Measurements from ENCODE around the gene SCAMP2. TPM values are rescaled to one million over a fixed set of nuclear protein-coding genes. Genes with fewer than 3 reads are reported as not detected.
A peak's percentile ranks its signal among the peaks of the same experiment; 100 is the strongest.

Gene SCAMP2
- total and polyA plus RNA-seq, 2 of the 13 experiments (the other 11 are each of a cell fraction or from before 2014, with no cell fraction given) = 34.8 to 121 TPM

DNA sequence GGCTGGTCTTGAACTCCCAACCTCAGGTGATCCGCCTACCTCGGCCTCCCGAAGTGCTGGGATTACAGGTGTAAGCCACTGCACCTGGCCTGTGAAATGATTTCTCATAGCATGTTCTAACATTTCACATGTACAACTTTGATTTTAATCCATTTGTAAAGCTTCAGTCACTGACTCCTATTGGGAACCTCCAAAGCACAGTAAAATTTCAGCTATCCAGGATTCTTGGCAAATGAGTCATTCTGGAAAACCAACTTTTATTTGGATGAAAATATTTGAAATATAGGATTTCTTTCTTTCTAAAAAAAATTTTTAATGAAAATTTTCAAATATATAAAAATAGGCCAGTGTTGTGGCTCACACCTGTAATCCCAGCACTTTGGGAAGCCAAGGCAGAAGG lies 63.2 kb downstream of the SCAMP2 start (continued):
- TF ChIP-seq, protein P1, sequence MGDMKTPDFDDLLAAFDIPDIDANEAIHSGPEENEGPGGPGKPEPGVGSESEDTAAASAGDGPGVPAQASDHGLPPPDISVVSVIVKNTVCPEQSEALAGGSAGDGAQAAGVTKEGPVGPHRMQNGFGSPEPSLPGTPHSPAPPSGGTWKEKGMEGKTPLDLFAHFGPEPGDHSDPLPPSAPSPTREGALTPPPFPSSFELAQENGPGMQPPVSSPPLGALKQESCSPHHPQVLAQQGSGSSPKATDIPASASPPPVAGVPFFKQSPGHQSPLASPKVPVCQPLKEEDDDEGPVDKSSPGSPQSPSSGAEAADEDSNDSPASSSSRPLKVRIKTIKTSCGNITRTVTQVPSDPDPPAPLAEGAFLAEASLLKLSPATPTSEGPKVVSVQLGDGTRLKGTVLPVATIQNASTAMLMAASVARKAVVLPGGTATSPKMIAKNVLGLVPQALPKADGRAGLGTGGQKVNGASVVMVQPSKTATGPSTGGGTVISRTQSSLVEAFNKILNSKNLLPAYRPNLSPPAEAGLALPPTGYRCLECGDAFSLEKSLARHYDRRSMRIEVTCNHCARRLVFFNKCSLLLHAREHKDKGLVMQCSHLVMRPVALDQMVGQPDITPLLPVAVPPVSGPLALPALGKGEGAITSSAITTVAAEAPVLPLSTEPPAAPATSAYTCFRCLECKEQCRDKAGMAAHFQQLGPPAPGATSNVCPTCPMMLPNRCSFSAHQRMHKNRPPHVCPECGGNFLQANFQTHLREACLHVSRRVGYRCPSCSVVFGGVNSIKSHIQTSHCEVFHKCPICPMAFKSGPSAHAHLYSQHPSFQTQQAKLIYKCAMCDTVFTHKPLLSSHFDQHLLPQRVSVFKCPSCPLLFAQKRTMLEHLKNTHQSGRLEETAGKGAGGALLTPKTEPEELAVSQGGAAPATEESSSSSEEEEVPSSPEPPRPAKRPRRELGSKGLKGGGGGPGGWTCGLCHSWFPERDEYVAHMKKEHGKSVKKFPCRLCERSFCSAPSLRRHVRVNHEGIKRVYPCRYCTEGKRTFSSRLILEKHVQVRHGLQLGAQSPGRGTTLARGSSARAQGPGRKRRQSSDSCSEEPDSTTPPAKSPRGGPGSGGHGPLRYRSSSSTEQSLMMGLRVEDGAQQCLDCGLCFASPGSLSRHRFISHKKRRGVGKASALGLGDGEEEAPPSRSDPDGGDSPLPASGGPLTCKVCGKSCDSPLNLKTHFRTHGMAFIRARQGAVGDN (CRISPR knock-in tag; IDR thresholded peaks at IDR 0.05) = no peak

DNA sequence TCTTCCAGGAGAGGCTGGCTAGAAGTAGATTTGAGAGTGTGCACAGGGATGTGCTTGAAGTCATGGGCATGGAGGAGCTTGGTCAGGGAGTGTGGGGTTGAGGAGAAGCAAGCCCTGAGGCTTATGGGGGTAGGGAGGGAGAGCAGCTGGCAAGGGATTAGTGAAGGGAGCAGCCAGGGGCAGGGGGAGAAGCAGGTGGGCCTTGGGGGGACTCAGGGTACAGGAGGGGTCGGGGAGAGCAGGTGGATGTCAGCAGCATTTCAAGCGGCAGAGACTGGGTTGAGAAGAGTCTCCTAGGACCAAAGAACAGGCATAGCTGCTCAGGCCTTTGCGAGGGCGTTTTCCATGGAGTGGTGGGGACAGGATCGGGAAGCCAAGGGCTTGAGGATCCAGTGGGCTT lies 63.9 kb downstream of the SCAMP2 start:
- Histone ChIP-seq H3K4me2 (ENCODE audit: low read depth, low read length) (no peak overlapping the region), H2AFZ (ENCODE audit: low read length) (no peak overlapping the region), H4K20me1 (ENCODE audit: insufficient read depth, low read length) (no peaks in the 10 kb centered on the region), H3K36me3 (replicated peaks in 1 of 2; ENCODE audit: control insufficient read depth in 1 of 2, insufficient read depth in 2 of 2, low read length in 2 of 2) (no peaks in the 10 kb centered on the region; a peak in 1 of 5 replicates), H3K4me1 (ENCODE audit: insufficient read depth, low read length) (peaks cover 10% of the 10 kb centered on the region), H3K4me3 (replicated peaks in 1 of 3; ENCODE audit: insufficient read depth in 1 of 3, low read depth in 2 of 3, low read length in 3 of 3) (no peak overlapping the region), H3K9ac (ENCODE audit: insufficient read depth, low read depth, low read length) (no peak overlapping the region), H3K79me2 (ENCODE audit: insufficient read depth, low read length) (no peaks in the 10 kb centered on the region), H3K27ac (ENCODE audit: extremely low read length, insufficient read depth, low read length) (no peak overlapping the region), H3K27me3 (ENCODE audit: control insufficient read depth in 1 of 2, insufficient read depth in 2 of 2, low read length in 2 of 2) (peaks cover 0 to 8% of the 10 kb centered on the region in 2 experiments; a peak in 2 of 5 replicates), H3K9me3 (ENCODE audit: low read length) (no peaks in the 10 kb centered on the region)
- in situ Hi-C loops (cut with HindIII; ENCODE audit: extremely low pct_ligation_motif_present, low pct_unique_long_range_greater_than_20kb) = no loop called here
- intact Hi-C loops (cut with micrococcal nuclease; ENCODE audit: unreplicated experiment) = no loop called here
- CTCF ChIA-PET (ENCODE audit: low intra/inter-chr PET ratio, low total read pairs) = no interaction called here
- WGBS (ENCODE audit: low lambda C conversion rate) = 14% methylated on average over 5 of the region's 5 CpGs
- BruUV-seq (replicated peaks) = no TSS peak
- no peak for TF ChIP-seq TEAD3 (CRISPR knock-in tag; optimal IDR thresholded peaks at IDR 0.05; ENCODE audit: borderline replicate concordance)
- POLR2A ChIA-PET = no interaction called here
- peak; percentile 13 for ATAC-seq
- FAIRE-seq = no peak
- no peak for DNase-seq (ENCODE audit: low spot score)

- H3K4me3 ChIP-seq (replicated peaks in 1 of 3; ENCODE audit: insufficient read depth in 1 of 3, low read depth in 2 of 3, low read length in 3 of 3) = no peak overlapping the region
- H3K9ac ChIP-seq (ENCODE audit: insufficient read depth, low read depth, low read length) = no peak overlapping the region
- BruUV-seq (replicated peaks) = no TSS peak
- CTCF ChIA-PET (ENCODE audit: low intra/inter-chr PET ratio, low total read pairs) = no interaction called here
- WGBS (ENCODE audit: low lambda C conversion rate) = 31% methylated on average over 4 of the region's 4 CpGs
- intact Hi-C loops (cut with micrococcal nuclease; ENCODE audit: unreplicated experiment) (no loop called here), in situ Hi-C loops (cut with HindIII; ENCODE audit: extremely low pct_ligation_motif_present, low pct_unique_long_range_greater_than_20kb) (no loop called here)
- no peaks in the 10 kb centered on the region for H4K20me1 ChIP-seq (ENCODE audit: insufficient read depth, low read length)
- FAIRE-seq (no peak), ATAC-seq (peak; percentile 78), DNase-seq (ENCODE audit: low spot score) (no peak)
- H3K9me3 ChIP-seq (ENCODE audit: low read length) = no peaks in the 10 kb centered on the region
- POLR2A ChIA-PET = no interaction called here
- peaks cover 10% of the 10 kb centered on the region for H3K4me1 ChIP-seq (ENCODE audit: insufficient read depth, low read length)
- H2AFZ ChIP-seq (ENCODE audit: low read length) = no peak overlapping the region
- no peak overlapping the region for H3K27ac ChIP-seq (ENCODE audit: extremely low read length, insufficient read depth, low read length)
- peak overlapping the region; percentile 53; the same call in 1 of the 2 replicates for H3K4me2 ChIP-seq (ENCODE audit: low read depth, low read length)
- H3K36me3 ChIP-seq (replicated peaks in 1 of 2; ENCODE audit: control insufficient read depth in 1 of 2, insufficient read depth in 2 of 2, low read length in 2 of 2) = no peaks in the 10 kb centered on the region; a peak in 3 of 5 replicates
- H3K79me2 ChIP-seq (ENCODE audit: insufficient read depth, low read length) = no peaks in the 10 kb centered on the region
- H3K27me3 ChIP-seq (ENCODE audit: control insufficient read depth in 1 of 2, insufficient read depth in 2 of 2, low read length in 2 of 2) = peaks cover 0 to 8% of the 10 kb centered on the region in 2 experiments; a peak in 2 of 5 replicates
- TF ChIP-seq RBM39 (IDR thresholded peaks at IDR 0.05; ENCODE audit: low read depth, low read length, poor library complexity, severe bottlenecking) (no peak), ZNF44 (CRISPR knock-in tag; IDR thresholded peaks at IDR 0.05) (no peak), ZNF629 (CRISPR knock-in tag; conservative IDR thresholded peaks at IDR 0.05) (peak; percentile 78), STAG1 (CRISPR knock-in tag; IDR thresholded peaks at IDR 0.05) (peak; percentile 31; the same call in 1 of the 2 replicates)
- TF ChIP-seq, protein P2, sequence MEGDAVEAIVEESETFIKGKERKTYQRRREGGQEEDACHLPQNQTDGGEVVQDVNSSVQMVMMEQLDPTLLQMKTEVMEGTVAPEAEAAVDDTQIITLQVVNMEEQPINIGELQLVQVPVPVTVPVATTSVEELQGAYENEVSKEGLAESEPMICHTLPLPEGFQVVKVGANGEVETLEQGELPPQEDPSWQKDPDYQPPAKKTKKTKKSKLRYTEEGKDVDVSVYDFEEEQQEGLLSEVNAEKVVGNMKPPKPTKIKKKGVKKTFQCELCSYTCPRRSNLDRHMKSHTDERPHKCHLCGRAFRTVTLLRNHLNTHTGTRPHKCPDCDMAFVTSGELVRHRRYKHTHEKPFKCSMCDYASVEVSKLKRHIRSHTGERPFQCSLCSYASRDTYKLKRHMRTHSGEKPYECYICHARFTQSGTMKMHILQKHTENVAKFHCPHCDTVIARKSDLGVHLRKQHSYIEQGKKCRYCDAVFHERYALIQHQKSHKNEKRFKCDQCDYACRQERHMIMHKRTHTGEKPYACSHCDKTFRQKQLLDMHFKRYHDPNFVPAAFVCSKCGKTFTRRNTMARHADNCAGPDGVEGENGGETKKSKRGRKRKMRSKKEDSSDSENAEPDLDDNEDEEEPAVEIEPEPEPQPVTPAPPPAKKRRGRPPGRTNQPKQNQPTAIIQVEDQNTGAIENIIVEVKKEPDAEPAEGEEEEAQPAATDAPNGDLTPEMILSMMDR (CRISPR knock-in tag; IDR thresholded peaks at IDR 0.05) = peak; percentile 25; the same call in 1 of the 2 replicates
- TF ChIP-seq, protein P3, sequence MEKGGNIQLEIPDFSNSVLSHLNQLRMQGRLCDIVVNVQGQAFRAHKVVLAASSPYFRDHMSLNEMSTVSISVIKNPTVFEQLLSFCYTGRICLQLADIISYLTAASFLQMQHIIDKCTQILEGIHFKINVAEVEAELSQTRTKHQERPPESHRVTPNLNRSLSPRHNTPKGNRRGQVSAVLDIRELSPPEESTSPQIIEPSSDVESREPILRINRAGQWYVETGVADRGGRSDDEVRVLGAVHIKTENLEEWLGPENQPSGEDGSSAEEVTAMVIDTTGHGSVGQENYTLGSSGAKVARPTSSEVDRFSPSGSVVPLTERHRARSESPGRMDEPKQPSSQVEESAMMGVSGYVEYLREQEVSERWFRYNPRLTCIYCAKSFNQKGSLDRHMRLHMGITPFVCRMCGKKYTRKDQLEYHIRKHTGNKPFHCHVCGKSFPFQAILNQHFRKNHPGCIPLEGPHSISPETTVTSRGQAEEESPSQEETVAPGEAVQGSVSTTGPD (CRISPR knock-in tag; IDR thresholded peaks at IDR 0.05) = no peak
These were observed 64.3 kb downstream of the SCAMP2 start for GRCh38 chr15:74808840-74809229.

All from HepG2 (cell line).